ENCODE results near the gene BASP1.

GRCh38 chr5:17234374-17234773, 16.9 kb downstream of the BASP1 start:
- no peak for TF ChIP-seq MAX (IDR thresholded peaks at IDR 0.05; ENCODE audit: low read depth, low read length)
- TF ChIP-seq CTCF (IDR thresholded peaks at IDR 0.05 in 2 of 3, conservative IDR thresholded peaks at IDR 0.05 in 1 of 3; ENCODE audit: control insufficient read depth in 2 of 3, extremely low read depth in 1 of 3, insufficient read depth in 1 of 3, low read depth in 3 of 3, low read length in 3 of 3), result no peak
- TF ChIP-seq NRF1 (conservative IDR thresholded peaks at IDR 0.05; ENCODE audit: low read depth, low read length), result no peak
- no peak for TF ChIP-seq SRF (IDR thresholded peaks at IDR 0.05; ENCODE audit: low read depth in 2 of 2, low read length in 2 of 2)
- TF ChIP-seq POU2F2 (IDR thresholded peaks at IDR 0.05; ENCODE audit: borderline replicate concordance, low read depth, low read length), result no peak
